Effector memory CD8-positive, alpha-beta T cell (primary cell): ENCODE results near the gene PTPRD.

Source experiments
- ATAC-seq: fragments of 150-1000 bp; cut with Tn5 transposase; replicated peaks from 2 replicates; pipeline ENCODE4 v1.10.0; 2021; ENCODE audit warnings: mild to moderate bottlenecking, moderate library complexity
- DNase-seq, 3 experiments: peaks; one replicate each; pipeline ENCODE4 v3.0.0; 2021
- H3K27ac Mint-ChIP-seq, 2 donors: one replicate each; pipeline ENCODE4 v1.8.0; 2022; ENCODE audit warnings: mild to moderate bottlenecking in 2 of 2, mixed read lengths in 2 of 2, moderate library complexity in 2 of 2
- H3K27me3 Mint-ChIP-seq, 2 donors: one replicate each; pipeline ENCODE4 v1.8.0; 2022; ENCODE audit warnings: mixed read lengths in 2 of 2
- H3K36me3 Mint-ChIP-seq: one replicate; pipeline ENCODE4 v1.8.0; 2022; ENCODE audit warnings: mild to moderate bottlenecking, moderate library complexity, mixed read lengths; ENCODE audit not compliant: insufficient read depth
- H3K4me1 Mint-ChIP-seq, 2 donors: one replicate each; pipeline ENCODE4 v1.8.0; 2022; ENCODE audit warnings: low read depth in 2 of 2, mixed read lengths in 2 of 2
- H3K4me3 Mint-ChIP-seq, 2 donors: one replicate each; pipeline ENCODE4 v1.8.0; 2022; ENCODE audit warnings: mild to moderate bottlenecking in 2 of 2, mixed read lengths in 2 of 2, moderate library complexity in 2 of 2
- H3K9me3 Mint-ChIP-seq, 2 donors: one replicate each; pipeline ENCODE4 v1.8.0; 2022; ENCODE audit warnings: mixed read lengths in 2 of 2

The PTPRD gene

GRCh38 chr9:8780386-8780785, 1832.4 kb downstream of the PTPRD start:
- no peak overlapping the region for H3K27ac Mint-ChIP-seq
- H3K4me3 Mint-ChIP-seq = no peak overlapping the region
- ATAC-seq (no peak), DNase-seq (no peak)
- no peaks in the 10 kb centered on the region for H3K27me3 Mint-ChIP-seq
- H3K36me3 Mint-ChIP-seq = no peaks in the 10 kb centered on the region
- H3K4me1 Mint-ChIP-seq = no peaks in the 10 kb centered on the region
- H3K9me3 Mint-ChIP-seq = no peaks in the 10 kb centered on the region

GRCh38 chr9:8779478-8779877, 1833.3 kb downstream of the PTPRD start:
- DNase-seq (no peak), ATAC-seq (no peak)
- no peaks in the 10 kb centered on the region for H3K27me3 Mint-ChIP-seq
- no peaks in the 10 kb centered on the region for H3K4me1 Mint-ChIP-seq
- no peak overlapping the region for H3K27ac Mint-ChIP-seq
- no peaks in the 10 kb centered on the region for H3K36me3 Mint-ChIP-seq
- H3K9me3 Mint-ChIP-seq = no peaks in the 10 kb centered on the region
- no peak overlapping the region for H3K4me3 Mint-ChIP-seq

- Mint-ChIP-seq H3K27ac (no peak overlapping the region), H3K4me1 (no peaks in the 10 kb centered on the region), H3K27me3 (no peaks in the 10 kb centered on the region), H3K4me3 (no peak overlapping the region), H3K36me3 (no peaks in the 10 kb centered on the region), H3K9me3 (no peaks in the 10 kb centered on the region)
- DNase-seq (no peak), ATAC-seq (no peak)
Observed at GRCh38 chr9:8778356-8778755, 1834.4 kb downstream of the PTPRD start.

- Mint-ChIP-seq H3K9me3 (no peaks in the 10 kb centered on the region), H3K4me3 (no peak overlapping the region), H3K36me3 (no peaks in the 10 kb centered on the region), H3K4me1 (no peaks in the 10 kb centered on the region), H3K27ac (no peak overlapping the region), H3K27me3 (no peaks in the 10 kb centered on the region)
- DNase-seq = no peak
- ATAC-seq = no peak
Observed at GRCh38 chr9:8772302-8772701, 1840.5 kb downstream of the PTPRD start.

- no peaks in the 10 kb centered on the region for H3K36me3 Mint-ChIP-seq
- H3K27me3 Mint-ChIP-seq = no peaks in the 10 kb centered on the region
- no peak overlapping the region for H3K27ac Mint-ChIP-seq
- DNase-seq = no peak
- H3K4me3 Mint-ChIP-seq = no peak overlapping the region
- peaks cover 0 to 3% of the 10 kb centered on the region in 2 donors for H3K9me3 Mint-ChIP-seq
- no peak for ATAC-seq
- no peaks in the 10 kb centered on the region for H3K4me1 Mint-ChIP-seq
Observed at GRCh38 chr9:8769153-8769552, 1843.6 kb downstream of the PTPRD start.

- Mint-ChIP-seq H3K36me3 (no peaks in the 10 kb centered on the region), H3K4me1 (no peaks in the 10 kb centered on the region), H3K27me3 (no peaks in the 10 kb centered on the region), H3K27ac (no peak overlapping the region), H3K4me3 (no peak overlapping the region), H3K9me3 (peaks cover 0 to 4% of the 10 kb centered on the region in 2 donors)
- ATAC-seq (no peak), DNase-seq (no peak)
Observed at GRCh38 chr9:8766096-8766495, 1846.7 kb downstream of the PTPRD start.

- ATAC-seq (no peak), DNase-seq (no peak)
- no peak overlapping the region for H3K4me3 Mint-ChIP-seq
- H3K36me3 Mint-ChIP-seq = no peaks in the 10 kb centered on the region
- H3K27me3 Mint-ChIP-seq = no peaks in the 10 kb centered on the region
- no peaks in the 10 kb centered on the region for H3K4me1 Mint-ChIP-seq
- H3K9me3 Mint-ChIP-seq = peaks cover 0 to 4% of the 10 kb centered on the region in 2 donors
- no peak overlapping the region for H3K27ac Mint-ChIP-seq
Observed at GRCh38 chr9:8764051-8764450, 1848.8 kb downstream of the PTPRD start.

GRCh38 chr9:8762479-8763085, 1850.2 kb downstream of the PTPRD start:
- H3K4me3 Mint-ChIP-seq = no peak overlapping the region
- H3K9me3 Mint-ChIP-seq = peaks cover 0 to 4% of the 10 kb centered on the region in 2 donors
- no peak for ATAC-seq
- DNase-seq = no peak
- H3K4me1 Mint-ChIP-seq = no peaks in the 10 kb centered on the region
- H3K36me3 Mint-ChIP-seq = no peaks in the 10 kb centered on the region
- H3K27me3 Mint-ChIP-seq = no peaks in the 10 kb centered on the region
- no peak overlapping the region for H3K27ac Mint-ChIP-seq

GRCh38 chr9:8760000-8760767, 1852.6 kb downstream of the PTPRD start:
- Mint-ChIP-seq H3K27me3 (no peaks in the 10 kb centered on the region), H3K36me3 (no peaks in the 10 kb centered on the region), H3K9me3 (peaks cover 0 to 2% of the 10 kb centered on the region in 2 donors), H3K27ac (no peak overlapping the region), H3K4me1 (no peaks in the 10 kb centered on the region), H3K4me3 (no peak overlapping the region)
- ATAC-seq (no peak), DNase-seq (no peak)

- ATAC-seq = no peak
- Mint-ChIP-seq H3K4me1 (no peaks in the 10 kb centered on the region), H3K9me3 (no peaks in the 10 kb centered on the region), H3K27ac (no peak overlapping the region), H3K4me3 (no peak overlapping the region), H3K27me3 (no peaks in the 10 kb centered on the region), H3K36me3 (no peaks in the 10 kb centered on the region)
- no peak for DNase-seq
Observed at GRCh38 chr9:8757881-8758280, 1854.9 kb downstream of the PTPRD start.

GRCh38 chr9:8754751-8755150, 1858.1 kb downstream of the PTPRD start:
- ATAC-seq (no peak), DNase-seq (no peak)
- Mint-ChIP-seq H3K4me1 (no peaks in the 10 kb centered on the region), H3K4me3 (no peak overlapping the region), H3K36me3 (no peaks in the 10 kb centered on the region), H3K27ac (no peak overlapping the region), H3K9me3 (no peaks in the 10 kb centered on the region), H3K27me3 (peaks cover 0 to 7% of the 10 kb centered on the region in 2 donors)

- Mint-ChIP-seq H3K9me3 (no peaks in the 10 kb centered on the region), H3K27me3 (peaks cover 0 to 7% of the 10 kb centered on the region in 2 donors), H3K4me3 (no peak overlapping the region), H3K36me3 (no peaks in the 10 kb centered on the region), H3K27ac (no peak overlapping the region), H3K4me1 (no peaks in the 10 kb centered on the region)
- ATAC-seq (no peak), DNase-seq (no peak)
Observed at GRCh38 chr9:8751406-8751930, 1861.3 kb downstream of the PTPRD start.

GRCh38 chr9:8750639-8751051, 1862.2 kb downstream of the PTPRD start:
- Mint-ChIP-seq H3K36me3 (no peaks in the 10 kb centered on the region), H3K9me3 (no peaks in the 10 kb centered on the region), H3K4me1 (no peaks in the 10 kb centered on the region), H3K4me3 (no peak overlapping the region), H3K27me3 (peaks cover 0 to 7% of the 10 kb centered on the region in 2 donors), H3K27ac (no peak overlapping the region)
- no peak for ATAC-seq
- no peak for DNase-seq

GRCh38 chr9:8745347-8745746, 1867.5 kb downstream of the PTPRD start:
- Mint-ChIP-seq H3K4me3 (no peak overlapping the region), H3K27me3 (no peaks in the 10 kb centered on the region), H3K4me1 (no peaks in the 10 kb centered on the region), H3K27ac (no peak overlapping the region), H3K9me3 (peaks cover 0 to 2% of the 10 kb centered on the region in 2 donors), H3K36me3 (no peaks in the 10 kb centered on the region)
- no peak for DNase-seq
- no peak for ATAC-seq
